HG03565 (cell line): Measurements from ENCODE around the gene SCT.
"Not testable (repeated sequence)": the region's sequence is repeated elsewhere in the genome, so short reads cannot be mapped to it uniquely, and the experiment has no call there.

Experiments
- ATAC-seq: cut with Tn5 transposase; IDR thresholded peaks from one replicate; pipeline ENCODE4 v1.9.1; 2021; ENCODE audit warnings: mild to moderate bottlenecking, moderate library complexity; ENCODE audit not compliant: unreplicated experiment

The SCT gene, protein sequence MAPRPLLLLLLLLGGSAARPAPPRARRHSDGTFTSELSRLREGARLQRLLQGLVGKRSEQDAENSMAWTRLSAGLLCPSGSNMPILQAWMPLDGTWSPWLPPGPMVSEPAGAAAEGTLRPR

DNA sequence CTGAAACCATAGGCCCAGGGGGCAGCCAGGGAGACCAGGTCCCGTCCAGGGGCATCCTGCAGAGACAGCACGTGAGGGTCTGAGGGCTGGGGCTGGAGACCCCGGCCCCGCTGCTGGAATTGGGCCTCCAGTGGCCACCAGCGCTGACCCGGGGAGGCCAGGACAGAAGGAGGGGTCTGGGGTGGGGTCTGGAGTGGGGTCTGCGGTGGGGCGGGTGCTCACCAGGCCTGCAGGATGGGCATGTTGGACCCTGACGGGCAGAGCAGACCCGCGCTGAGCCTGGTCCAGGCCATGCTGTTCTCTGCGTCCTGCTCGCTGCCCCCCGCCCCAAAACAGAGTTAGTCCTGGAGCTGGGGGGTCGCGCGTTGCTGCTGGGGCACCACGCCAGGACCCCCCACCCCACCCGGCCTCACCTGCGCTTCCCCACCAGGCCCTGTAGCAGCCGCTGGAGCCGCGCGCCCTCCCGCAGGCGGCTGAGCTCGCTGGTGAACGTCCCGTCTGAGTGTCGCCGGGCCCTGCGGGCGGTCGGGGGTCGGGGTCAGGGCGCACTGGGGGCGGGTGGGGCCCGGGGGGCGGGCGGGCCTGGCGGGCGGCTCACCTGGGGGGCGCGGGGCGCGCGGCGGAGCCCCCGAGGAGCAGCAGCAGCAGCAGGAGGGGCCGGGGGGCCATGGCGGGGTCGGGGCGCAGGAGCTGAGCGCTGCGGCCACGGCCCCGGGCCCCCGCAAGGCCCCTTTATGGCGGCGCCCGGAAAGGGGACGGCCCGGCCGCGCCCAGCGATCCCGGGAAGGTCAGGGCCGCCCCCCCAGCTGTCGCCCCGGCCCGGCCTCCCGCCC lies at the start of gene SCT:
SCT (minus strand) TSS at position 707 of the 833 bp plus-strand sequence; CDS start at position 669, 38 bp downstream.
- no peak for ATAC-seq

DNA sequence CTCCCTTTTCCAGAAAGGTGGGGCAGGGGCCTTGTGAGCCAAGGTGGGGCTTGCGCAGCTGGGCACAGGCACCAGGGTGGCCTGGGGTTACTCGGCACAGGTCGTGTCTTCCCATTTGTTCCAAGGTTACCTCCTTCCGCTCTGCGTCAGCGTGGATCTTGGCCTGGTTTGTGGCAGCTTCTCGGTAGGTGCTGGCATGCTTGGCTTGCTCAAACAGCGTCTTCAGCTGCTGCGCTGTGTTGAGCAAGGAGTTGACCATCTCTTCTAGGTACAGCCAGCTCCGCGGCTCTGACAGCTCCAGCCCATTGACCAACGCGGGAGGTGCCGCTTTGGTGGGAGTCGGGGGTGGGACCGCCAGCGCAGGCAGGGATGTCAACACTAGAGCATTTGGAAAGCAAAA lies 47.4 kb upstream of the SCT start:
- ATAC-seq, result no peak

DNA sequence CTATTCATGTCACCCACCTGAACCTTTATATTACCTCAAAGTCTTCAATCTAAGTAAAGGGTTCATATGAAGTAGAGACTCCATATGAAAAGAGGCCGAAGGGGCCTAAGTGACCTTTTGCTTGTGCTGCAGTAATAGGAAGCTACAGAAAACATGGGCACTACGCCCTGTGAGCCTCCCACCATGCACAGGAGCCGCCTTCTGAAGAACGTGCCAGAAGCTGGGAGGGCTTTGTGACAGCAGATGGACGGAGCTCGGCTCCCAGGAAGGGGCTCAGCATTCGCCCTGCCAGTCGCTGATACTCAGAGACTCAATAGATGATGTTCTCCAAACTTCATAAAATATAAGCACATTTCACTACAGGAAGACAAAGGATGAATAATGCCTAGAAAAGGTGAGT lies 46.9 kb upstream of the SCT start:
- no peak for ATAC-seq

DNA sequence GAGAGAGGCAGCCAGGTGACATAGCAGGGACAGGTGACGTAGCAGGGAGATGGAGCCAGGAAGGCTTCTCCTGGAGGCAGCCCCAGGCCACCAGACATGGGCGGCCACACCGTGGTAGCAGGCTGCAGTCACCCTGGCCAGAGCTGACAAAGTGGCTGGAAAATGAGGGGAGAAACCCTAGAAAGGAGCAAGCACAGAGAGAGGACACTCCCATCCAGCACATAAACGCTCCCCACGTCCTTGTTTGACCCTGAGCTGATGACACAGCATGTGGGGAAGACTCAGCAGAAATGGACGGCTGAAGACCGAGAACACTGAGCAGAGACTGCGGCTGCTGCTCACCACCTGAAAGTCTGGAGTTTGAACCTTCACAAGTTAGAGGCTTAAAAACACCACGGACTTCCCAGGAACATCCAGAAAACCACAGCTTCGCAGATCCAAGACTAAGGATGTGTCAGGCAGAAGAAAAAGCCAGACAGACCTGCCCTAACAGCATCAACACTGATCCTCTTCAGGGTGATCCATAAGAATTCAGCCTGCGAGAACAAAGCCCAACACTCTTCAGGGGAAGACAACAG lies 38.8 kb upstream of the SCT start:
- ATAC-seq, result no peak

DNA sequence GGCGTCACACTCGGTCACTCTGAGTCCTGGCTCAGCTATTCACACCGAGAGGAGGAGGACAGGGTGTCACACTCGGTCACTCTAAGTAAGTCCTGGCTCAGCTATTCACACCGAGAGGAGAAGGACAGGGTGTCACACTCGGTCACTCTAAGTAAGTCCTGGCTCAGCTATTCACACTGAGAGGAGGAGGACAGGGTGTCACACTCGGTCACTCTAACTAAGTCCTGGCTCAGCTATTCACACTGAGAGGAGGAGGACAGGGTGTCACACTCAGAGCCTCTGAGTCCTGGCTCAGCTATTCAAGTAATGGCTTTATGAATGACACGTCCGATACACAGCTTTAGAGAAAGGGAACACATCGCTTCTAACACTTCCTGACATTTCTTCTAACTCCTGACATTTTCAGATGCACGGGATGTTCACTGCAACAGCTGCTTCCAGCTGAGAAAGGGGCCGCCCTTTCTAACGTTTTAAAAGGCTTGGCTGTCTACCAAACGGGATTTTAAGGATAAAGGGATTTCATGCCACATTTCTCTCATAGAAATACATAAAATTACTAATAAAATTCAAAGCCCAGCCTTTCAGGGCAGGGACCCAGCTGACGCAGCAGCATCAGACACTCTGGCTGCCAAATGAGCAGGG lies 38.2 kb upstream of the SCT start:
- no peak for ATAC-seq

DNA sequence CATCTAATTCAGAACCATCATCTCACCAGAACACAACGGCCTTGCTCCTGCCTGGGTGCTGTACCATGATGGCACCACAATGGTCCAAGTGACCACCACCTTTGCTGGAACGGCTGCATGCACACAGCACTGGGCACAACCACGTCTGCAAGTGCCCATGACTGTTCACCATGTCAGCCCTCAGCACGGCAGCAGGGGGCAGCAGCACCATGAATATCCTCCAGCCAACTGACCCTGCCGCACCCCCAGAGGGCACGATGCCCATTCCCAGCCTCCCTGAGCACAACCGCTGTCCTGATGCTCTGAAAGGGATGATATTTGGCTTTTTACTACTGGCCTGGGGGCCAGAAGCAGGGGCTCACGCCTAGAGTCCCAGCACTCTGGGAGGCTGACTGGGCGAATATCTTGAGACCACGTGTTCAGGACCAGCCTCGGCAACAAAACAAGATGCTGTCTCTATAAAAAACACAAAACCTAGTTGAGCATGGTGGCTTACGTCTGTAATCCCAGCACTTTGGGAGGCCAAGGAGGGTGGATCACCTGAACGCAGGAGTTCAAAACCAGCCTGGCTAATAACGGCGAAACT lies 35.8 kb upstream of the SCT start:
- no peak for ATAC-seq

DNA sequence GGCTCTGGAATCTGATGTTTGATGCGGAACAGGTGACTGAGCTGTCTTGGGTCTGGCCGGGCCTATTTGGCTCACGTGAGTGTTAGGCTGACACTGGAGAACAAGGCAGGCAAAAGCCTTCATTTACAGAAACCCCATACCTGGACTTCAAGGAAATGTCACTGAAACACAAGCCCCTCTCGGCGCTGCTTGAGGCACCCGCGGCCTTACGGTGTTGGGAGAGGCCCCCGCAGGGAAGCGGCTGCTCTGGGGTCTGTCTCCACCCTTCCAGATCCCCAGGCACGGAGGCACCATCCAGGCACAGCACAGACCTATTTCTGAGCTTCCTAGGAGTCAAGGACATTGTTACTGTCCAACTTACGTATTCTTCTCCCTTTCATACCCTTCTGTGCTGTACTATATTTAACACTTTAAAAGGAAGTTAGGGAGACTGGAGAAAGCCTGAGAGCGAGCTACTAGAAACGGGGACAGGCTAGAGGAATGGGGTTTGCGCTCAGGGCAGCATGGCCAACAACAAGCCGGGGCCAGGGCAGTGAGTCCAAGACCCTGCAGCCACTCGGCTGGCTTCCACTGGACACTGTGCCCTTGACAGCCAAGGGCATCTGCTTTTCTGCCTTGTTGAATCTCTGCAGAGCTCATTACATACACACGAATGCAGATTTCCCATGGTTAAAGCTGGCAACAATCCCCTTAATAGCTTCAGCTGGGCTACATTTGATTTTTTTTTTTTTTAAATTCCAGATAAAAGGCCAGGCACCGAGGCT lies 33.9 kb upstream of the SCT start:
- ATAC-seq, result no peak

DNA sequence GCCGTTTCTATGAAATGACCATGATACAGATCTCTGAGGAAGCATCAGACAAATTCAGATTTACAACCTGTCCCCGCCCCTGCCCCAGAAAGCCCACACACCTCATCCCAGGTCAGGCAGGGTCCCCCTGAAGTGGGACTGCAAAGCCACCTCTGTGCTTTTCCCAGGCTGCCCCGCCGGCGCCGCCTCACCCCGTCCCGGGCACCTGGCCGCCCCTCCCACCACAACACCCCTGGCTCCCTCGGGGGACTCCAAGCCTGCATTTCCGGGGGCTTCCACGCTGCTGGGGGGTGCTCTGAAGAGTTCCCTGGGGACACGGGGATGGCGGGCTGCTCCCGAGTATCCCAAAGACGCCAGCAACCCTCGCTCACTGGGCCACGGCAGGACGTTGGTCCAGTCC lies 33.3 kb upstream of the SCT start:
- no peak for ATAC-seq

DNA sequence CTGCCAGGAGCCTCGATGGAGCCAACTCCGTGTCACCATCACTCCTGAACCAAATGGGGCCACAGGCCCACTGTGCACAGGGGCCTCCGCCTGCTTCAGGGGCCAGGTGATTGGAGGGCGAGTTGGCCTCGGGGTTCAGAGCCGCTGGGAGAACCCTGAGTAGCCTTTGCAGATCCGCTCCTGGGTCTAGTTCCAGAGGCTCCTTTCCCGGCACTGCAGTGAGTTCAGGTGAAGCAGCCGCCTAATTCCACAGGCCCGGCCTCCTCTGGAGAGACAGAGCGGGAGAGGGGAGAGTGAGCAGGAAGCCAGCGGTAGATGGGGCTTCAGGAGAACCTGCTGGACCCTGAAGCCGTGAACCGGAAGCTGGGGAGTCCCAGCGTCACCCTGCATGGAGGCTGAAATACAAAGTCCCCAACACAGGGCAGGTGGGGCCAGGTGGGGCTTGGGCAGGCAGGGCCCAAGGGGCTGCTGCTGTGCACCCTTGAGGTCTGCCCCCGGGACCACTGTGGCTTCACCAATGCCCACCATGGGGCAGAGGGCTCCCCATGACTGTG lies 32.6 kb upstream of the SCT start:
- ATAC-seq, result no peak

DNA sequence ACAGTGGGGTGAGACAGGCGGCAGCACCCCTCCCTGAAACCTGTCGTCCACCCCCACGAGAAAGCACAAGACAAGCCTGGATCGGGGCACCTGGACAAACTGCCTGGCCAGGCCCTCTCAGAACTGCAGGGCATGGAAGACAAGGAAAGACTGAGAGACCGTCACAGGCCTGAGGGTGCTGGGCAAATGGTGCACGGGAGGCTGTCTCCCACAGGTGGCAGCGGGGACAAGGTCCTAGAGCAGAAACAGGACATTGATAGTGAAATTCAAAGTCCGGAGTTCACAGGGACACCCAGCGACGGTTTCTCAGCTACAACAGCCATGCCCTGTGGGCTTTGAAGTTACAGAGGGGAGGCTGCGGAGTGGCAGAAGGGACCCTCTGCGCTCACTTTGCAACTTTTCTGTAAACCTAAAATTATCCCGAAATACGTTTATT lies 30.7 kb upstream of the SCT start:
- no peak for ATAC-seq

DNA sequence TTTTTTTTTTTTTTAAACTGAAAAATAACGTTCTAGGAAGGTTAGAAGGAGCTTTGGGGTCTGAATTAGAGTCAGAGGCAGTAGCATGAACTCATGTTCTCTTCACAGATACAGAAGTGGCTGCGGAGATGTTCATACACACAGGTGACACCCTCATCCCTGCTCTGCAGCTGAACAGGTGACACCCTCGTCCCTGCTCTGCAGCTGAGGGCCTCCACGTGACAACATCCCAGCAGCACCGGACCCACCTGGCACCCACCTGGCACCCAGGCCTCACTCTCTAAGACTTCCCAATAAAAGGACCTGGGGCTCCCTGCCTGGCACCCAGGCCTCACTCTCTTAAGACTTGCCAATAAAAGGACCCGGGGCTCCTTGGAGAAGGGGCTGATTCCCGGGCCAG lies 29.9 kb upstream of the SCT start:
- ATAC-seq, result no peak

DNA sequence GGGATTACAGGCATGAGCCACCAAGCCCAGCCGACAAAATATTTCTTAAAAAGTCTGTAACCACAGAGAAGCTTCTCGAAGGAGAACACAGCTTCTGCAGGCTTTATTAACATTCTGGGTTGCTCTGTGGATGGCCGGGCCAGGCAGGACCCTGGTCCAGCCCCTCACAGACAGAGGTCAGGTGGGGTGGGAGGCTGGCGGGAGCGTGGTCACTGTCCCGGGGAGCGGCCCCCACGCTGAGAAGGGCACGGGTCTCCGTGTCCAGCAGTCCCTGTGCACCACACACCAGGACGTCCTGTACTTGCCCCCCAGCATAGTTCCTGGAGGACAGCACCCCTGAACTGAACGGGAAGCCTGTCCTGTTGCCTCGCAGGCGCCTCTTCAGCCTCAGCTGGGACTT lies 29.4 kb upstream of the SCT start:
- ATAC-seq, result no peak

DNA sequence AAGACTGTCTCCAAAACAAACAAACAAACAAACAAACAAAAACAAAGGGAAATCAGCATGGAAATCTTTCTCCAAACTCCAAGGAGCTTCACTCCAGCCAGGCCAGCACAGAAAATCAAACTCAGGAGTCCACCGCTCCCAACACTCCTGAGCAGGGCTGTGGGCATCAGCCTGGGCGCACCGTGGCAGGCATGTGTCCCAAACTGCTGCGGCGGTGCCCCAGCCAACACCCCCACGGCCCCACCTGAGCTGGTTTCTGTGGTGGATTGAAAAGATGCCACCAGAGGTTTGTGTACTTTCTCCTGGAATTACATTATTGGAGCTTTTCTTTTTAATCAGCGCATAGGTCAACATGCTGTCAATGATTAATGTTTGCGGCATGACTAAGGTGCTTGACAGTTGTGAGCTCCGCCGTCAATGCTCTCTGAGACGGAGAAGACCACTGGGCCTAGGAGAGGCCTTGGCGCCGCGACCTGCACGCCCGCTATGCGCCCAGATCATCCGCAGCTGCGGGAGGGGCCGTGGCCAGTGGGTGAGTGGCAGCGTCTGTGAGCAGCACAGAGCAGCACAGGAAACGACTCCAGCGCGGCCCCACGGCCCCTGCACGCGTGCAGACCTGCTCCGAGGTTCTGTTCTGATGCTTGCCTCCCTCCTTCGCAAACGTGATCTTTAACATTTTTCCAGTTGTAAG lies 28.2 kb upstream of the SCT start:
- no peak for ATAC-seq

DNA sequence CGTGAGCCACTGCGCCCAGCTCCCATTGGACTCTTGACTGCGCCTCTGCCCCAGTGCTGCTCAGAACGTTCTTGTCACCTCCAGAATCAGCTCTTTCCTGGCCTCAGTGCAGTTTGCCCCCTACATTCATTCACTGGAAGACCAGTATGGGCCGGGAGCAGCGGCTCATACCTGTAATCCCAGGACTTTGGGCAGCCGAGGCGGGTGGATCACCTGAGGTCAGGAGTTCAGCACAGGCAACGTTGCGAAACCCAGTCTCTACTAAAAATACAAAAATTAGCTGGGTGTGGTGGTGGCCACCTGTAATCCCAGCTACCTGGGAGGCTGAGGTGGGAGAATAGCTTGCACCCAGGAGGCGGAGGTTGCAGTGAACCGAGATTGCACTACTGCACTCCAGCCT lies 27.5 kb upstream of the SCT start:
- ATAC-seq, result not testable (repeated sequence)

DNA sequence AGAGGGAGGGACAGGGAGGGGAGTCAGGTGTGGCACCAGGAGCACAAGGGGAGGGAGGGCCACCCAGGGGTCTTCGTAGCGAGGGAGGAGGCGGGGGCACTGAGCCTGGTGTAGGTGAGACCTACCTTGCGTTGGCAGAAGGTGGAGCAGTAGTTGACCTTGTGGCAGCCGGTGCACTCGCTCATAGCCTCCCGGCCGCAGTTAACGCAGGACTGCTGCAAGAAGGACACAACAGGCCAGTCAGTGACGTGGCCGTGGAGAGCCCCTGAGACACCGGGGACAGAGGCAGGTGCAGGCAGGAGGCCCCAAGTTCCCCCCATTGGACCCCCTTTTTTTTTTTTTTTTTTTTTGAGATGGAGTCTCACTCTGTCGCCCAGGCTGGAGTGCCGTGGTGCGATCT lies 26.9 kb upstream of the SCT start:
- ATAC-seq, result no peak

DNA sequence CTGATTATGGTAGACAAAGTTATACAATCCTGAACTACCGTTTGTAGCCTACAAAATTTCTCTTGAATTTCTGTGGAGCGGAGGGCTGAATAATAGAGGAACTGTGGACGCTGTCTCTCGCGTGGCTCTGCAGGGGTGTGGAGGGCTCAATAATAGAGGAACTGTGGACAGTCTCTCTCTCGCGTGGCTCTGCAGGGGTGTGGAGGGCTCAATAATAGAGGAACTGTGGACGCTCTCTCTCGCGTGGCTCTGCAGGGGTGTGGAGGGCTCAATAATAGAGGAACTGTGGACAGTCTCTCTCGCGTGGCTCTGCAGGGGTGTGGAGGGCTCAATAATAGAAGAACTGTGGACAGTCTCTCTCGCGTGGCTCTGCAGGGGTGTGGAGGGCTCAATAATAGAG lies 26.2 kb upstream of the SCT start:
- not testable (repeated sequence) for ATAC-seq

DNA sequence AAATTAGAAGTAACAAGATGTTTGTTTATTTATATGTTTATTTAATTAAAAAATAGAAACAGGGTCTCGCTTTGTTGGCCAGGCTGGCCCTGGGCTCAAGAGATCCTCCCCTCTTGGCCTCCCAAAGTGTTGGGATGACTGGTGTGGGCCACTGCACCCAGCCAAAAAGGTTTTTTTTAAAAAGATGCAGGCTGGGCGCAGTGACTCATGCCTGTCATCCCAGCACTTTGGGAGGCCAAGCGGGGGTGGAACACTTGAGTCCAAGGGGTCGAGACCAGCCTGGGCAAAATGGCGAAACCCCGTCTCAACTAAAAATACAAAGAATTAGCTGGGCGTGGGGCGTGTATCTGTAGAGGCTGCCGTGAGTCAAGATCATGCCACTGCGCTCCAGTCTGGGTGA lies 23.5 kb upstream of the SCT start:
- no peak for ATAC-seq

DNA sequence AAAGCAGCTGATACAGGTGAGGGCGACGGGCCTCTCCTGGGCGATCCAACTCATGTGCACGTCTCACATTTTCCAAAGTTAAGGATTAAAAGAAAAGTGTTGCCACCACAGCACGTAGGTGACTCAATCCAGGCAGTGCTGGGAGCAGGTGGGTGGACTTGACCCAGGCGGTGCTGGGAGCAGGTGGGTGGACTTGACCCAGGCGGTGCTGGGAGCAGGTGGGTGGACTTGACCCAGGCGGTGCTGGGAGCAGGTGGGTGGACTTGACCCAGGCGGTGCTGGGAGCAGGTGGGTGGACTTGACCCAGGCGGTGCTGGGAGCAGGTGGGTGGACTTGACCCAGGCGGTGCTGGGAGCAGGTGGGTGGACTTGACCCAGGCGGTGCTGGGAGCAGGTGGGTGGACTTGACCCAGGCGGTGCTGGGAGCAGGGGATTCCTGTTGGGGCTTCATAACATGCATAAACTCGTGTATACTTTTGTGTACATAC lies 20.7 kb upstream of the SCT start:
- ATAC-seq, result not testable (repeated sequence)

DNA sequence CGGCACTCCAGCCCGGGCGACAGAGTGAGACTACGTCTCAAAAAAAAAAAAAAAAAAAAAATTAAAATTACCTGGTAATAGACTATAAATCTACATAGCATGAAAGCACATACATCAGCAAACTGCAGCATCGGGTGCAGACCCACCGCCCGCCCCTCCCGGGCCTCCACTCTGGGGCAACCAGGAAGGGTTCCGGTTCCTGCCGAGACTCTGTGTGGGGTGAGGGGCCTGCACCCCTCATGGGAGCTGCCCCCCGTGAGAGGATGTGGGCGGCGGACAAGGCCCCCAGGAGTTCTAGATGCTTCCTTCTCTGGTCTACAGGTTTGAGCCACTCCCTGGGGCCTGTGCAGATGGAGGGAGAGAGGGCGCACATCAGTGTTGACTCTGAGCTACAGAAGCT lies 19.2 kb upstream of the SCT start:
- ATAC-seq, result no peak

DNA sequence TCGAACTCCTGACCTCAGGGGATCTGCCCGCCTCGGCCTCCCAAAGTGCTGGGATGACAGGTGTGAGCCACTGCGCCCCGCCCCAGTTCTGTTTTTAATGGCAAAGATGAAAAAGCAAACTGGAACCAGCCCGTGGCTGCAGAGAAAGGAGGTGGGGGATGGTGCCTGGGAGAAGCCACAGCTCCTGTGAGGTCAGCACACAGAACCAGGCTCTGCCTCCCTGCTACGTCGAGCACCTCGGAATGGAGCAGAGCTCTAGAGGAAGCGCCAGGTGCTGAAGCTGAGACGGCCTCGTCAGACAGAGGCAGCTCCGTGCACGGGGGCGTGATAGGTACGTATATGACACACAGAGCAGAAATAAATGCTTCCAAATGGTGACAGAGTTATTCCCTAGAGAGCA lies 18.6 kb upstream of the SCT start:
- no peak for ATAC-seq
